HTR-8/SVneo (cell line): ENCODE data around the gene DDX49.
"Not testable (repeated sequence)": the region's sequence is repeated elsewhere in the genome, so short reads cannot be mapped to it uniquely, and the experiment has no call there.

Experiments
- DNase-seq: peaks from one replicate; pipeline ENCODE4 v3.0.0; 2011; ENCODE audit warnings: low spot score, mixed read lengths; ENCODE audit not compliant: insufficient read length
- FAIRE-seq: peaks from 2 replicates; lab custom pipeline; 2011; peaks lifted over from hg19 to GRCh38; lab: Jason Lieb, UNC

The DDX49 gene

GRCh38 chr19:18895038-18895823 is 24.3 kb upstream of the DDX49 start:
- DNase-seq: peak; percentile 90
- peak; percentile 81 for FAIRE-seq

GRCh38 chr19:18895824-18896341 is 23.6 kb upstream of the DDX49 start, which contains the start of gene CERS1:
TSS of gene CERS1 (minus strand) at chr19:18896158. CDS start at chr19:18896072, 86 bp downstream.
- DNase-seq: peak; percentile 59
- FAIRE-seq: peak; percentile 90

- FAIRE-seq (no peak), DNase-seq (no peak)
Observed at GRCh38 chr19:18896421-18896841, 23.1 kb upstream of the DDX49 start.

- FAIRE-seq (peak; percentile 20), DNase-seq (no peak)
Observed at GRCh38 chr19:18897094-18898029, 22.2 kb upstream of the DDX49 start.

- no peak for FAIRE-seq
- no peak for DNase-seq
Observed at GRCh38 chr19:18898081-18898606, 21.4 kb upstream of the DDX49 start.

- no peak for FAIRE-seq
- DNase-seq: no peak
Observed at GRCh38 chr19:18898607-18899408, 20.7 kb upstream of the DDX49 start.

- FAIRE-seq (no peak), DNase-seq (no peak)
Observed at GRCh38 chr19:18899624-18900560, 19.6 kb upstream of the DDX49 start.

GRCh38 chr19:18900700-18901481 is 18.6 kb upstream of the DDX49 start:
- FAIRE-seq (no peak), DNase-seq (no peak)

GRCh38 chr19:18901491-18901890 is 18.0 kb upstream of the DDX49 start:
- no peak for DNase-seq
- FAIRE-seq: no peak

GRCh38 chr19:18902519-18902918 is 17.0 kb upstream of the DDX49 start:
- DNase-seq, FAIRE-seq: not testable (repeated sequence)

GRCh38 chr19:18903156-18904037 is 16.1 kb upstream of the DDX49 start:
- FAIRE-seq: no peak

GRCh38 chr19:18904334-18905057 is 15.0 kb upstream of the DDX49 start:
- no peak for DNase-seq
- FAIRE-seq: no peak

More at GRCh38 chr19:18903156-18904037, 16.1 kb upstream of the DDX49 start:
- DNase-seq: no peak

GRCh38 chr19:18905058-18905456 is 14.5 kb upstream of the DDX49 start:
- FAIRE-seq: no peak

GRCh38 chr19:18905513-18906236 is 13.8 kb upstream of the DDX49 start:
- FAIRE-seq: no peak

More at GRCh38 chr19:18905058-18905456, 14.5 kb upstream of the DDX49 start:
- no peak for DNase-seq

More at GRCh38 chr19:18905513-18906236, 13.8 kb upstream of the DDX49 start:
- DNase-seq: no peak
